Mesothelial cell of epicardium (in vitro differentiated cells): ENCODE results near the gene NEIL3. TPM values are rescaled to one million over a fixed set of nuclear protein-coding genes. Genes with fewer than 3 reads are reported as not detected.
A peak's percentile ranks its signal among the peaks of the same experiment; 100 is the strongest.

ENCODE experiments used
- DNase-seq, 2 experiments: peaks; one replicate each; pipeline ENCODE4 v3.0.0; 2021; ENCODE audit warnings: low spot score in 2 of 2; ENCODE audit not compliant: unreplicated experiment in 2 of 2
- H3K27ac Mint-ChIP-seq: 2 replicates; pipeline ENCODE4 v1.8.0; 2021; ENCODE audit warnings: mixed read lengths
- H3K27me3 Mint-ChIP-seq: 2 replicates; pipeline ENCODE4 v1.8.0; 2021; ENCODE audit warnings: low read depth, mixed read lengths
- H3K36me3 Mint-ChIP-seq: 2 replicates; pipeline ENCODE4 v1.8.0; 2021; ENCODE audit warnings: mixed read lengths
- H3K4me1 Mint-ChIP-seq: 2 replicates; pipeline ENCODE4 v1.8.0; 2021; ENCODE audit warnings: mixed read lengths
- H3K4me3 Mint-ChIP-seq: 2 replicates; pipeline ENCODE4 v1.8.0; 2021; ENCODE audit warnings: mild to moderate bottlenecking, moderate library complexity, mixed read lengths
- H3K9me3 Mint-ChIP-seq: 2 replicates; pipeline ENCODE4 v1.8.0; 2021; ENCODE audit warnings: mixed read lengths
- CTCF ChIP-seq: fragments of 200-600 bp; sonication (generic); IDR thresholded peaks from one replicate; pipeline ENCODE4 v1.5.0; 2021; ENCODE audit warnings: antibody characterized with exemption; ENCODE audit not compliant: unreplicated experiment
- total RNA-seq: library from RNA; stranded (reverse); gene quantifications from 3 replicates; pipeline ENCODE4 v1.2.1, GENCODE V29; 2021

NEIL3 gene
- total RNA-seq, 1 donor from 2014 or later = 6.2 TPM

GRCh38 chr4:177292171-177292570 is 17.5 kb upstream of the NEIL3 start:
- H3K4me3 Mint-ChIP-seq = no peak overlapping the region
- no peaks in the 10 kb centered on the region for H3K27me3 Mint-ChIP-seq
- H3K4me1 Mint-ChIP-seq = peaks cover 35% of the 10 kb centered on the region
- no peaks in the 10 kb centered on the region for H3K36me3 Mint-ChIP-seq
- DNase-seq = no peak
- peak overlapping the region; percentile 82 for H3K27ac Mint-ChIP-seq
- no peak for TF ChIP-seq CTCF
- H3K9me3 Mint-ChIP-seq = no peaks in the 10 kb centered on the region

- peak overlapping the region; percentile 47 for H3K27ac Mint-ChIP-seq
- no peak for TF ChIP-seq CTCF
- H3K36me3 Mint-ChIP-seq = peaks cover 3% of the 10 kb centered on the region
- H3K9me3 Mint-ChIP-seq = peaks cover 7% of the 10 kb centered on the region
- H3K4me3 Mint-ChIP-seq = no peak overlapping the region
- H3K4me1 Mint-ChIP-seq = peaks cover 35% of the 10 kb centered on the region
- H3K27me3 Mint-ChIP-seq = no peaks in the 10 kb centered on the region
- DNase-seq = no peak
These were observed 16.3 kb upstream of the NEIL3 start for GRCh38 chr4:177293208-177294033.

- no peak for TF ChIP-seq CTCF
- no peak for DNase-seq
- no peak overlapping the region for H3K4me3 Mint-ChIP-seq
- no peak overlapping the region for H3K27ac Mint-ChIP-seq
- H3K9me3 Mint-ChIP-seq = peaks cover 10% of the 10 kb centered on the region
- peaks cover 15% of the 10 kb centered on the region for H3K4me1 Mint-ChIP-seq
- no peaks in the 10 kb centered on the region for H3K27me3 Mint-ChIP-seq
- H3K36me3 Mint-ChIP-seq = peaks cover 3% of the 10 kb centered on the region
These were observed 11.8 kb upstream of the NEIL3 start for GRCh38 chr4:177297785-177298391.

- TF ChIP-seq CTCF = no peak
- Mint-ChIP-seq H3K4me3 (no peak overlapping the region), H3K9me3 (peaks cover 10% of the 10 kb centered on the region), H3K27ac (no peak overlapping the region), H3K27me3 (no peaks in the 10 kb centered on the region), H3K36me3 (peaks cover 3% of the 10 kb centered on the region), H3K4me1 (no peaks in the 10 kb centered on the region)
- no peak for DNase-seq
These were observed 8.5 kb upstream of the NEIL3 start for GRCh38 chr4:177301126-177301639.

- no peaks in the 10 kb centered on the region for H3K27me3 Mint-ChIP-seq
- no peak for TF ChIP-seq CTCF
- H3K4me1 Mint-ChIP-seq = no peaks in the 10 kb centered on the region
- DNase-seq = no peak
- peaks cover 10% of the 10 kb centered on the region for H3K9me3 Mint-ChIP-seq
- no peak overlapping the region for H3K27ac Mint-ChIP-seq
- H3K36me3 Mint-ChIP-seq = peaks cover 3% of the 10 kb centered on the region
- no peak overlapping the region for H3K4me3 Mint-ChIP-seq
These were observed 7.1 kb upstream of the NEIL3 start for GRCh38 chr4:177302371-177303100.
